Measurements from ENCODE around the gene TRIP13.

TRIP13 gene

DNA sequence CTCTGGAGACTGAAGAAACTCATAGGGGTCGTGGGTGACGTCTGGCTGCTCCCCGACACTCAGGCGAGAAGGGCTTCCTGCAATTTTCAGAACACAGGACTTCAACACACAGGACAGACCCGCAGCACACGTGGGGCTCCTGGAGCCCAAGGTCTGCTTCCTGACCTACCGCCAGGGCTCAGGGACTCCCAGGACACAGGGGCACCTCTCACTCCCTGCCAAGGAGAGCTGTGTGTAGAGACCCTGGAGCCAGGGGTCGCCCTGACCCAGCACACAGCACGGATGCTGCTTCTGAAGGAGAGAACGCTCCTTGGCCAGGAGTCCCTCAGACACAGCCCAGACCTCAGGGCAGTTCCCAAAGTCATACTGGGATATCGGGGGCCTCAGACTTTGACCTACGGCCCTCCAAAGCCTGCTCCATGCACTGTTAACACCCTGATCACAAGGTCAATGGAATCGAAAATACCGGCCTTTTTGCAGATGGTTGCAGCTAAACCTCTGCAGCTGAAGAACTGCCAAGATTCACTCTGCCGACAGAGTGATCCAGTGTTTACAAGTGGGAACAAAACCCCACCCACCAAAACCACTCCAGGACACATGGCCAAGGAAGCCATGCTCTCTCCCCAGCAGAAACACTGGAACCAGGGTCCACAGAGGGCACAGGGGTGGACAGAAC, 28.1 kb upstream of the TRIP13 start:
- TF ChIP-seq CTCF (IDR thresholded peaks at IDR 0.05; ENCODE audit: extremely low read depth, insufficient read depth, missing control alignments) = no peak
- in situ Hi-C loops (cut with MboI; ENCODE audit: low pct_unique_long_range_greater_than_20kb, low sequenced_read_pairs, unreplicated experiment) = no loop called here
- DNase-seq (ENCODE audit: low spot score) = no peak

DNA sequence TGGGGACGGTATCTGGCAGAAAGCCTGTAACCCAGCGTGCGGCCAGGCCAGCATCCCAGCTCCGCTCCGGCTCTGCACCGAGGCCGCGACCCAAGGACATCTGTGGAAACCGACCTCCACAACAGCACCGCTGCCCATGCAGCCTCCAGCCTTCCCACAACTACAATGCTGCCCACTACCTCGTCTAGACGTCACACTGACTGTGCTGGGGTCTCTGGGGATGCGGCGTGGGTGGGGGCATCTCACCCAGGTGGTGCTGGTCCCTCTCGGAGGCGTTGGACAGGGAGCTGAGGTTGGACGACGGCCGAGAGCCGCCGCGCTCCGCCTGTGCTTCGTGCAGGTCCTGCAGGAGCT, 27.5 kb upstream of the TRIP13 start:
- in situ Hi-C loops (cut with MboI; ENCODE audit: low pct_unique_long_range_greater_than_20kb, low sequenced_read_pairs, unreplicated experiment) = no loop called here
- no peak for TF ChIP-seq CTCF (IDR thresholded peaks at IDR 0.05; ENCODE audit: extremely low read depth, insufficient read depth, missing control alignments)
- no peak for DNase-seq (ENCODE audit: low spot score)

- in situ Hi-C loops (cut with MboI; ENCODE audit: low pct_unique_long_range_greater_than_20kb, low sequenced_read_pairs, unreplicated experiment) = no loop called here
- no peak for TF ChIP-seq CTCF (IDR thresholded peaks at IDR 0.05; ENCODE audit: extremely low read depth, insufficient read depth, missing control alignments)
- no peak for DNase-seq (ENCODE audit: low spot score)
Observed at GRCh38 chr5:865771-866170, 26.9 kb upstream of the TRIP13 start.

- TF ChIP-seq CTCF (IDR thresholded peaks at IDR 0.05; ENCODE audit: extremely low read depth, insufficient read depth, missing control alignments) = no peak
- no peak for DNase-seq (ENCODE audit: low spot score)
- in situ Hi-C loops (cut with MboI; ENCODE audit: low pct_unique_long_range_greater_than_20kb, low sequenced_read_pairs, unreplicated experiment) = no loop called here
Observed at GRCh38 chr5:867300-867870, 25.3 kb upstream of the TRIP13 start.

GRCh38 chr5:868428-869135, 24.1 kb upstream of the TRIP13 start:
- in situ Hi-C loops (cut with MboI; ENCODE audit: low pct_unique_long_range_greater_than_20kb, low sequenced_read_pairs, unreplicated experiment) = no loop called here
- TF ChIP-seq CTCF (IDR thresholded peaks at IDR 0.05; ENCODE audit: extremely low read depth, insufficient read depth, missing control alignments) = no peak
- no peak for DNase-seq (ENCODE audit: low spot score)

DNA sequence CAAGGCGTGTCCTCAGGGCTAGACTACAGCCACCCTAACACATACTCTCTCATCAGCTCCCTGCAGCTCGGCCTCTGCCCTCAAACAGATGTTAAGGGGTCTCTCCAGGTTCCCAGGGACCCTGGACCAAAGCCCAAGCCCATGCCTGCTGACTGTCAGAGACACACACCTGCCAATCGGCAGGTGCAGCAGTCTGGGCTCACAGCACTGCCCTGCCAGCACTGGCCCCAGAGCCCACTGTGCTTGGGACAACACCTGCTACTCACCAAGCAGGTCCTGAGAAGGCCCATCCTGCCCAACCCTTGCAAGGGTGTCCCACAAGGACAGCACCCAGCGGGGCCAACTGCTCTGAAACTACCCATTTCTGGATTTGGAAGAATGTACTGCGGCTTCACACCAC, 21.7 kb upstream of the TRIP13 start:
- no peak for TF ChIP-seq CTCF (IDR thresholded peaks at IDR 0.05; ENCODE audit: extremely low read depth, insufficient read depth, missing control alignments)
- DNase-seq (ENCODE audit: low spot score) = no peak
- in situ Hi-C loops (cut with MboI; ENCODE audit: low pct_unique_long_range_greater_than_20kb, low sequenced_read_pairs, unreplicated experiment) = no loop called here

All from GM13977 (cell line).